Stimulated activated CD4-positive, alpha-beta T cell treated with anti-CD3 and anti-CD28 coated beads, Interleukin-2, amount 100 ng/mL, for 4 hours (primary cell): ENCODE data around the gene UQCC2.

Experiments used
- DNase-seq: peaks from one replicate; pipeline ENCODE4 v3.0.0-alpha.2; 2020; ENCODE audit warnings: low read depth

Gene UQCC2

GRCh38 chr6:33691456-33692077, 19.9 kb downstream of the UQCC2 start:
- no peak for DNase-seq

GRCh38 chr6:33690766-33691165, 20.7 kb downstream of the UQCC2 start:
- no peak for DNase-seq

- no peak for DNase-seq
Measured at GRCh38 chr6:33689879-33690278, 21.6 kb downstream of the UQCC2 start.

DNA sequence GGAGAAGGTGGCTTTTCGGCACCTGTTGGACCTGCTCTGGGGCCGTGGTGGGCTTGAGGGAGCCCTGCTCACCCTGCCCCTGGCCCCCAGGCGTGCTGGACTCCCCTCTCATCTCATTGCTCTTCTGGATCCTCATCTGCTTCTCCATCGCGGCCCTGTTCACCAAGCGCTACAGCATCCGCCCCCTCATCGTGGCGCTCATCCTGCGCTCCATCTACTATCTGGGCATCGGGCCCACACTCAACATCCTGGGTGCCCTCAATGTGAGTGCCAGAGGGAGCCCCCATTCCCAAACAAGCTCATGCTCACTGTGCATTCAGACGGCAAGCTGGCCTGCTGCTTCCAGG, 22.4 kb downstream of the UQCC2 start:
- DNase-seq, result no peak

DNA sequence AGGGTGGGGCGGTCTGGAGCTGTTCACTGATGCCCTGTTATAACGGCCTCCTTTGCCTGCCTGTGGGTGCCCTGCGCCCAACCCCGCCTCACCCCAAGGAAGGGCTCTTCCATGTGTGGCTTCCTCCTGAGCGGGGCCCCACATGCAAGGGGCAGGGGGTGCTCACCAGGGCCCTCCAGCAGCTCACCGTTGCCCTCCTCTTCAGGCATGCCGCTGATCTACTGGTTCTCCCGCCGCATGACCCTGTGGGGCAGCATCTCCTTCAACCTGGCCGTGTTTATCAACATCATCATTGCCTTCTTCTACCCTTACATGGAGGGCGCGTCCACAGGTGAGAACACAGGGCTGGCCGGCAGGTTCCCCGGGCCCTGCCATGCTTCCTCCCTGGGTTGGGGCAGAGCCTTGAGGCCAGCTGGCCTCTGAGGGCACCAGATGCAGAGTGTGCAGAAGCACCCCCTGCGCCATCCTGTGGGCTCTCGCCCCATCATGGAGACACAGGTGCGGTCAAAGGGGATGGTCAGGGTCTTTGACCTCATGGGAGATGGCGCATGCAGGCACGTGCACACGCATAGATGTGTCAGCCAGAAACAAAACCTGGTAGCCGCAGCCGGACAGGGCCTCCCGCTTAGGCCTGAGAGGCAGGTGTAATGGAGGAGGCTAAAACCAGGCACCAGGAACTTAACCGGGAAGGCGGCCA, 22.9 kb downstream of the UQCC2 start:
- no peak for DNase-seq

- DNase-seq, result no peak
Measured at GRCh38 chr6:33688006-33688405, 23.5 kb downstream of the UQCC2 start.

DNA sequence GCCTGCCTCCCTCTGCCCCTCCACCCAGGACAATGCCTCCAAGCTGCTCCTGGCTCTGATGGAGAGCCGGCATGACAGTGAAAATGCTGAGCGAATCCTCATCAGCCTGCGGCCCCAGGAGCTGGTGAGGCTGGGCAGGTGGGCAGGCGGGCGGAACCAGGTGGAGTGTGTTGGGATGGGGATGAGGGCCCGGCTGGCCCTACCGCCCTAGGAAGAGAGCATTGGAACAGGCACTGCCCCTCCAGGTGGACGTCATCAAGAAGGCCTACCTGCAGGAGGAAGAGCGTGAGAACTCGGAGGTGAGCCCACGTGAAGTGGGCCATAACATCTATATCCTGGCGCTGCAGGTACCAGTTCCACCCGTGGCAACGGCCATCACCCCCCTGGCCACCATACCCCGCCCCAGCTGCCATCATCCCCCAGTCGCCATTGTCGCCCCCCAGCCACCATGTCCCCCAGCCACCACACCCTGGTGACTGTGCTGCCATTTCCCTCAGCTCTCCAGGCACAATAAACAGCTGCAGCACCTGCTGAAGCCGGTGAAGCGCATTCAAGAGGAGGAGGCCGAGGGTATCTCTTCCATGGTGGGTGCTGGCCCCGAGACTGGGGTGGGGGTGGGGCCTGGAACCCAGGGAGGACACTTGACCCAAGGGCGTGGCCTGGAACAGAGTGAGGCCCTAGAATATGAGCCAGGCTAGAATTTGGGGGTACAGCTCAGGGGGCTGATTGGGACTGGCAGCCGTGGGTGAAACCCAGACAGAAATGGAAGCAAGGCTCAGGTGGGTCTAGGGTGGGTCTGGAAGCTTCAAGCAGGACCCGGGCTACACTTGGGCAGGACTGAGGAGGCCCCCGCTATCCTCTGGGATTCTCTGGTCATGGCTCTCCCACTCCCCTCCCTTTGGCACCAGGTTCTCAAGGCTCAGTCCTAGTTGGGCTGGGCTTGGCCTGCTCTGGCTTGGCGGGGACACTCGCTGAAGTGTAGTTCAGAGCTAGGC, 24.2 kb downstream of the UQCC2 start:
- no peak for DNase-seq

GRCh38 chr6:33686225-33686924, 25.1 kb downstream of the UQCC2 start:
- DNase-seq, result no peak

GRCh38 chr6:33685411-33686224, 25.9 kb downstream of the UQCC2 start:
- no peak for DNase-seq

DNA sequence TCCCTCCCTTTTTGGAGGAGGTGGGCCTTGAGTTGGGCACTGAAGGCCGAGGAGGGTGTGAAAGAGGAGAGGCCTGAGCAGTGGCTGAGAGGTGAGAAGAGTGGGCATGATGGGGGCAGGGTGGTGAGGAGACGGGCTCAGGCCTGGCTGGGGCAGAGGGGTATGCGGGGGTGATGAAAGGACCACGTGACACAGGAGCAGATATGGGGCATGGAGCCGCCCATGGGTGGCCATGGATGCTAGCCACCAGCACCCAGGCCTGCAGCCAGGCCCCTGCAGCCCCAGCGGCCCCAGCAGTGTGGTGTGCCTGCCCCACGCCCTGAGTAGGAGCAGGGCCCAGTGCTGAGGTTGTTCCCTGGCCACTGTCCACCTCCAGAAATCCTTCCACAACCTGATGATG, 26.5 kb downstream of the UQCC2 start:
- no peak for DNase-seq

GRCh38 chr6:33684428-33684896, 27.0 kb downstream of the UQCC2 start:
- DNase-seq, result no peak

- DNase-seq, result no peak
Measured at GRCh38 chr6:33683576-33684427, 27.7 kb downstream of the UQCC2 start.

DNA sequence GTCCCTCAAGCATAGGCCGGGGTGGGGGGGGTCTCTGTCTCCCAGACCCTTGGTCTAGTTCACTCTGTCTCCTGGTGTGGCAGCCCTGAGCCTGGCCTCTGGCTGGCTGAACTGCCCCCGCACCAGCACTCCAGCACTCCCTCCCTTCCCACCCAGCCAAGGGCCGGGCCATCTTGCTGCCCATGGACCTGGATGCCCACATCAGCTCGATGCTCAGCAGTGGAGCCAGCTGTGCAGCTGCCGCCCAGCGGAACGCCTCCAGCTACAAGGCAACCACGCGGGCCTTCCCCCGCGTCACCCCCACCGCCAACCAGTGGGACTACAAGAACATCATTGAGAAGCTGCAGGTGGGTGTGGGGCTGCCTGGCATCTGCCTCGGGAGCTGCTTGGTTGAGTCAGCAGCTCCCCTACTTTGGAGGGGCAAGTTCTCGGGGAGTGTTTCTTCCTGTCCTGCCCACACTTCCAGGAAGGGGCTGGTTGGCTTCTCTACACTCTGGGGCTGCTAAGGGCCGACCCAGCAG, 28.4 kb downstream of the UQCC2 start:
- DNase-seq, result peak; percentile 73

DNA sequence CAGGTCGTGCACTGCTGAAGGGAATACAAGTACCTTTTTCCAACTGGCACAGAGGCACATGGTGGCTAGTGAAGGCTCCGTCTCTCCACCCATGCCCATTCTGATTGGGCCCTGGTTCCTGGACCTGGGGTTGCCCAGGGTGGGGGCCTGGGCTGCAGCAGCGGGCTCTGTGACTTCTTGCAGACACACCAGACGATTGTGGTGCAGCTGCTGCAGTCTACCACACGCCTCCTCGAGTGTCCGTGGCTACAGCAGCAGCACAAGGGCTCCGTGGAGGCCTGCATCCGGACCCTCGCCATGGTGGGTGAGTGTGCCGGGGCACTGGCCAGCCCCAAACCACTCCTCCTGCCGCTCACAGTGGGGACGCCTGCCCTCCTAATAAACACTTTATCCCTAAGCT, 29.2 kb downstream of the UQCC2 start:
- DNase-seq, result no peak

DNA sequence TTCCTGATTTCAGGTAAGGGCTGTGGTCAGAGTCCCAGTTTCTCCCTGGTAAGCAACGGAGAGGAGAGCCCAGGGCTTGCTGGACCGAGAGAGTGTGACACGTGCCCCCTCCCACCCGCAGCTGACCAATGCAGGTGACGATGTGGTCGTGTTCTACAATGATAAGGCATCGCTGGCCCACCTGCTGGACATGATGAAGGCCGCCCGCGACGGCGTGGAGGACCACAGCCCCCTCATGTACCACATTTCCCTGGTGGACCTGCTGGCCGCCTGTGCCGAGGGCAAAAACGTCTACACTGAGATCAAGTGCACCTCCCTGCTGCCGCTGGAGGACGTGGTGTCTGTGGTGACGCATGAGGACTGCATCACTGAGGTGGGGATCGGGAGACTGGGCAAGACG, 31.7 kb downstream of the UQCC2 start:
- DNase-seq, result no peak

- DNase-seq, result no peak
Measured at GRCh38 chr6:33678932-33679490, 32.5 kb downstream of the UQCC2 start.

GRCh38 chr6:33678233-33678931, 33.1 kb downstream of the UQCC2 start:
- no peak for DNase-seq

DNA sequence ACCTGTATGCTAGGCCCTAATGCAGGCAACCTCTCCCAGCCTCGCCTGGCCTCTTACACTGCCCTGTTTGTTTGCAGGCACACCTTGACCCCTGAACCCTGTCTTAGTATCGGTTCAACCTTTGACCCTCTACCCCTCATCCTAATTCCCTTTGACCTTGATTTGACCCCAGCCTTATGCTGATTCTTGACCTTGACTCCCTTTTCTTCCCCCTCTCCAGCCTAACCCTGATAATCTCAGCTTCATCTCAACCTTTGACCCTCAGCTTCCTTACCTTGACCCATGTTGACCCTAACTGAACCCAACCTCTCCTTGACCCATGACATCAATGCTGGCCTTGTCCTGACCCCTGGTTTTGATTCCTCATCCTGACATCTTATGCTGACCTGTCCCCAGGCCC, 33.8 kb downstream of the UQCC2 start:
- DNase-seq, result no peak

- no peak for DNase-seq
Measured at GRCh38 chr6:33677143-33677660, 34.3 kb downstream of the UQCC2 start.
